T47D (cell line): ENCODE measurements around the gene LRP2.

Source experiments
- DNase-seq, 2 experiments: peaks; one replicate each; pipeline versions ENCODE4 v3.0.0 to v3.0.0-alpha.2; 2011 to 2012; ENCODE audit warnings: low read depth in 1 of 2, low spot score in 1 of 2
- JUND ChIP-seq: IDR thresholded peaks from 2 replicates; pipeline ENCODE4 v1.6.1; 2012; ENCODE audit warnings: low read depth
- in situ Hi-C: cut with HindIII; loops from 2 replicates; pipeline ENCODE4 v1.10.0; 2016; ENCODE audit warnings: low sequenced_read_pairs, low pct_unique_long_range_greater_than_20kb

Gene LRP2

GRCh38 chr2:169108099-169108884, 254.0 kb downstream of the LRP2 start:
- DNase-seq, result no peak
- in situ Hi-C loops, result no loop called here
- no peak for TF ChIP-seq JUND

DNA sequence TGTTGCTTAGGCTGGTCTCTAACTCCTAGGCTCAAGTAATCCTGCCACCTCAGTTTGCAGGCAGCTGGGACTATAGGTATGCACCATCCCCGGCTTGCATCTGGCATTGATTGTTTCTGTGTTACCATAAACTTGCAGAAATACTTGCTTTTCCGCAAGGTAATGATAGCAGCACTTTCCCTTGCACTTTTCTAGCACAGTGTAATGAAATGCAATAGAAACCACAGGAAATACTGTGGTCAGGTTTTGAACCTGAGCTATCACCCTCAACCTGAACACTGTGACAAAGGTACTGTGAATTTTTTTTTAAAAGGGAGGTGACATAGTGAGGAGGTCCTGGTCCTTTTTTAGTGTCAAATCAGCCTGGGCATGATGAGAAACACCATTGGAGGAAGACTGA, 254.7 kb downstream of the LRP2 start:
- no peak for TF ChIP-seq JUND
- DNase-seq, result no peak
- in situ Hi-C loops, result no loop called here

DNA sequence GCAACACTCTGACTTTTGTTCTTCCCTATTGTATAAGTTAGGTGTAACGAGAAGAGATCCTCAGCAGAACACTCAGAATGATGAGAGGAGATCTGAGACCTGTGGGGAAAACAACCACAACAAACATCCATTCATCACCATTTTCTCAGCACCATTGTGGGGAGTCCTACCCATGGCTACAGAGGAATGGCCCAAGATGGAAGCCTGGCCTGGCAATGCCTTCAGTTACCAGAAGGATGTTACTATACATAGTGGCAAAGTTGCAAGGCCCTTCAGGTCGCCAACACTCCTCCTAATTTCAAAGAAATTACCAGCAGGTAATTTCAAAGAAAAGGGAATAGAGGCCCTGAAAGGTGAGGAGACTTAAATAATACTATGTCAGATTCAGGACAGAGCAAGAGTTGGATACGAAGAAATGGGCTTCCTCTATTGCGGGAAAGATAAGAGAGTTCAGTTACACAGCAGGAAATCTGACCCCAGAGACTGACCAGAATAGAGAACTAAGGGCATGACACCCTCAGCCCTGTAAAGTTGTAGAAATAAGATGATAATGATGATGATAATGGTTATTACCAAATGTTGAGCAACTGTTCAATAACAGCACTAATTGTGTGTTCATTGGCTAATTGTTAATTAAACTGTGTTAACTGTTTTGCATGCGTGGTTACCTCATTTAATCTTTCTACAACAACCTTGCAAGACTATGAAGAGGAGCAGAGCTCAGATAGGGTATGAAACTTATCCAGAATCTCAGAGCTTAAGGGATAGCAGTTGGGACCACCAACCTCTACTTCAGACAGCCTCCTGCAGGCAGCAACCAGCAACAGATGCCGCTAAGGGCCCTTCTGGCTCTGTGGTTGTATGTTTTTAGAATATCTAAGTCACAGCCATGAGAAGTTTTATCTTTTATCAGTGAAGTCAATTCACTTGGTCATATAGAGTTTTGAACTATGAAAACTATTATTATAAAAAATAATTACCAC, 255.5 kb downstream of the LRP2 start:
- in situ Hi-C loops, result no loop called here
- DNase-seq, result no peak
- no peak for TF ChIP-seq JUND

DNA sequence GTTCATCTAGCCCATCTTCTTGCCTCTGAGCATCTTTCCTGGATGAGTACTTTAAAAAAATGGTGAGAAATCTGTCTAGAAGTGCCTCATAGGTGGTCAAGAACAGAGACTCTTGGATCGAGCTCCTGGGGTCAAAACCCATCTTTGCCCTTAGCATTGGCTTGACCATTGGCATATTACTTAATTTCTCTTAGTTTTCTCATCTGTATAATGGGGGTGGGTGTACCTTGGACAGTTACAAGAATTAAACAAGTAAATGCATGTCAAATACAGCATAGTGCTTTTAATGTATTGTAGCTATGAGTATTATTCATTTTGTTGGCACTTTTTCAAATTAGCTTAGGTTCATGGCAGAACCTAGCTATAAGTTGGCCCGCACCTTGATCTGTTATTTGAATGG, 256.2 kb downstream of the LRP2 start:
- no peak for DNase-seq
- in situ Hi-C loops, result no loop called here
- no peak for TF ChIP-seq JUND

DNA sequence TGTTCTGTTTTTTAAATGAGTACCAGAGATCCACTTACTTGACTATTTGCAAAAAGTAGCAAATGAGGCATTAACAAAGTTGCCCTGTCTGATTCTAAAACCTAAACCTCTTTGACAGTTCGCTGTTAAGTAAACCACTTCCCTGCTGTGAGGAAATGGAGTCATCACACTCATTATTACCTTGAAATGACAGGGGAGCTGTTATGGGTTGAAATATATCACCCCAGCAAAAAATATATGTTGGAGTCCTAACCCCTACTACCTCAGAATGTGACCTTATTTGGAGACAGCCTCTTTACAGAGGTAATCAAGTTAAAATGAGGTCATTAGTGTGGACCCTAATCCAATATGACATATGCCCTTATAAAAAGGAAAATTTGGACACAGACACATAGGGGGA, 256.9 kb downstream of the LRP2 start:
- TF ChIP-seq JUND, result no peak
- no peak for DNase-seq
- in situ Hi-C loops, result no loop called here

DNA sequence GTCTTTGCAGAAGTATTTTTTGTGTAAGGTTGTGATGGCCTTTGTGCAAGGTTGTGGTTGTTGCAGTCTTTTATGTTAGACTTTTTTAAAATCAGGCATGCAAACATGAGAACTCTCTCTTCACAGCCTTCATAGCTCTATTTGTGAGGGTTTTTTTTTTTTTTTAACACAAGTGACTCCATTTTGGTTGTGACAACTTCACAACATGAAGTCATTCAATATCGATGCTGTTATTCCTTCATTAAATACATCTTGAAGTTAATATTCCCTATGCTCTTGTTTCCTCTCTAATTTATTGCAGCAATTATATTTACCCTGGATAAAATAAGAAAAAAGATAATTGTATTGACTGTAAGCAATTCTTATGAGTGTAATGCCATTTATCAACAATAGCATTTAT, 257.5 kb downstream of the LRP2 start:
- in situ Hi-C loops, result no loop called here
- no peak for TF ChIP-seq JUND
- DNase-seq, result no peak

GRCh38 chr2:169095621-169096105, 266.7 kb downstream of the LRP2 start:
- TF ChIP-seq JUND, result no peak
- DNase-seq, result peak; percentile 3 to 47
- in situ Hi-C loops, result no loop called here

- in situ Hi-C loops, result no loop called here
- no peak for DNase-seq
- TF ChIP-seq JUND, result no peak
Measured at GRCh38 chr2:169094676-169095075, 267.7 kb downstream of the LRP2 start.

DNA sequence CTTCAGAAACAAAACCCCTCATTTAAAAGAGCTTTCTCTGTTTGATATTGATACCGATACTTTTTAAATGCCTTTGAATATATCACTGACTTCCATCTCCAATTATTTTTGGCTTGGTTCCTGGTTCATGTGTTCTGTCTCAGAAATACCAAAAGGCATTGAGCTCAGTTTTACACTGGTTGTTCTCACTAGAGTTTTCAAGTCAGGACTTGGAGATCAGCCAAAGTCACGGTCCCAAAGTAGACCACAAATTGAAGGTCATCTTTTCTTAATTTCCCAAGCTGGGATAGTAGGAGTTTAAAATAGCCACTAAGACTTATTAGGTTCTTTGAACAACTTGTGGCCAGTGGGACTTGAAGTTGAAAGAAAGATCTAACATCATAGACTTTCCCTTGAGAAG, 268.8 kb downstream of the LRP2 start:
- no peak for DNase-seq
- in situ Hi-C loops, result no loop called here
- TF ChIP-seq JUND, result no peak

DNA sequence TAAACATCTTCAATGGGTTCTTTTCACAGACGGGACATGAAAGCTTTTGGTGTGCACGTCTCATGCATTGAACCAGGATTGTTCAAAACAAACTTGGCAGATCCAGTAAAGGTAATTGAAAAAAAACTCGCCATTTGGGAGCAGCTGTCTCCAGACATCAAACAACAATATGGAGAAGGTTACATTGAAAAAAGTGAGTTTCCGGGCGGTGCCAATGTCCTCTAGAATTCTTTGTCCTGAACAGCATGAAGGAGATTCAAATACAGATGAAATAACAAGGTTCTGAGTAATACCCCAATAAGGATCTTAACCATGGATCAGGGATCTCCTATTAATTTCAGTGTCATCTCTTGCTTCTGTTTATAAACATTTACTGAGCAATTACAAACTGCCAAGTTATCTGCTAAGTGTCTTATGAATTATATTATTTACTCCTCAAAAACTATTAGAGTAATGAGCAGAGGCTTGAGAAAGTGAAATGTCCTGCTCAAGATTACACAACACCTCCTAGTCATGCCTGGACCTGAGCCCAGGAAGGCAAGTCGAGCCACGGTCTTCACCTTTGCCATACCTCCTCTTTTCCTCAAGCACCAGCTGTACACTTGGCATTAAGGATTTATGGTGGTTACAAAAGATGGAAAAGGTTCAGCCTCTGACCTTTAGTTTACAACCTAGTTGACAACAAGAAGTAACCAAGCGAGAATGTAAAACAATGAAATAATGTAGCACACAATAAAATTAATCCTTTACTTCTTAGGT, 270.4 kb downstream of the LRP2 start:
- TF ChIP-seq JUND, result no peak
- in situ Hi-C loops, result no loop called here
- DNase-seq, result peak in 1 of 2 experiments; percentile 68

DNA sequence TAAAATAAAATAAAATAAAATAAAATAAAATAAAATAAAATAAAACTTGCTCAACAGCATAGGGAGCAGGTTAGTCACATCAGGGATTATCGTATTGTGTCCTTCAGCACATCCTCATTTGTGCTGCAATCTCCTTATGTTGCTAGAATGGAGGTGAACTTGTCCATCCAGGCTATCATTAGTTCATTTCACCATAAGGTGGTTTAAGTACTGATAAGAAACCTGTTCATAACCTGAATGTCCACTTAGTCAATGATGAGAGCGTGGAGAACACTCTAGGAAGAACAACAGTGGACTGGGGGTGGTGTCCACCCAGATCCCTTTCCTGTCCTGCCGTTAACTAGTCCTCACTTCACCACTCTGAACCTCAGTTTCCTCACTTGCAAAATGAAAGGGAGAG, 271.1 kb downstream of the LRP2 start:
- DNase-seq, result no peak
- TF ChIP-seq JUND, result no peak
- in situ Hi-C loops, result no loop called here

DNA sequence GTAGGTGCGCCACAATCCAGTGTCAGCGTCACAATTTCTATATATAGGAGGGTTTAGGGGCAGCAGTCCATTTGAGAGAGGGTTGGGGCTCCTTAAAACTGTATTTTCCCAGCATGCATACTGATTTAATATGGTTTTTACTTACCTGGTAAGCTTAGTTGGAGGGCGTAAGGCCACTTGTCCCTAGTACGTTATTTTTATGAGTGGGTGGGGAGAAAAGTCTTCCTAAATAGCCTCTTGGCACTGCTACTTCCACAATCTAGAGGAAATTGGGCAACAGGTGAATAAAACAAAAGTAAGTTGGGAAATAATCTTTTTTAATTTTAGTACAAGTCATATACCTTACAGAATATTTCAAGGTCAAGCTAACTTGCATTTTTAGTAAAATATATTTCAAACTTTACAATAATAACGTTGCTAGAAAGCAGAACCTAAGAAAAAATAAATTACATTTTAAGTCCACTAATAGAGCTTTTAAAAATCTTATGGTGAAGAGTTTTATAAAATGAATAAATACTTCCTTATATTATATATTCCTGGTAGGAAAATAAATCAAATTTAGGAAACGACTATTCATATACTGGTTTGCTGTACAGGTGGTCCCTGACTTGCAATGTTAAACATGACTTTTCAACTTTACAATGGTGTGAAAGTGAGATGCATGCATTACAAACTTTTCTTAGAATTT, 272.1 kb downstream of the LRP2 start:
- no peak for TF ChIP-seq JUND
- peak in 1 of 2 experiments; percentile 20 for DNase-seq
- in situ Hi-C loops, result no loop called here
